Left kidney (tissue), 2 donors: ENCODE data around the gene OSMR. TPM values are rescaled to one million over a fixed set of nuclear protein-coding genes. Genes with fewer than 3 reads are reported as not detected.
"Not testable (repeated sequence)": the region's sequence is repeated elsewhere in the genome, so short reads cannot be mapped to it uniquely, and the experiment has no call there.

Source experiments
- DNase-seq: peaks from one replicate; pipeline ENCODE4 v3.0.0-alpha.2; 2013
- polyA plus RNA-seq: library from polyadenylated mRNA; unstranded; fragments of 120-200 nt; gene quantifications from one replicate; pipeline ENCODE4 v1.2.1, GENCODE V29; 2013; ENCODE audit not compliant: insufficient read length

Gene OSMR
- polyA plus RNA-seq, 1 donor = 10.7 TPM

DNA sequence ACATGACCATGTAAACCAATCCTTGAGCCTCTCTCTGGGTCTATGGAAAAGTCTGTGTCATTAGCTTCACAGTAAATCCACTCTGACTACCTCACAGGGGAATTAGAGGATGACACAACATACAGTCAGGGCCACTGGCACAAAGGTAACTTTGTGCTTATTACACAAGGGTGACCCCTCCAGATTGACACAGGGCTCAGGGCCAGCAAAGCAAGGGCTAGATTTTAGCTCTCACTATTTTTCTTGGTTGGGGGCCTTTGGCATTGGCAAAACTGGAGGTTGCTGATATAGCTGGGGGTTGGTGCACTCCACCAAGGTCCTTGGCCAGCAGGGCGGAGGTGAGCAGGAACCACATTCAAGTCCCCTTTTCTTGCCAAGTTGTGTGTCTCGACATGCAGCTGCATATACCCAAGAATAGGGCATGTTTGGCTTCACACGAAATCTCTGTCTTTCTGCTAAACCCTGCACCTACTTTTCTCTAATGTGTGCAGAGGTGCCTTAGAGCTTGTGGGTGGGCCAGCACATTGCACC lies 15.2 kb upstream of the OSMR start:
- DNase-seq = no peak

DNA sequence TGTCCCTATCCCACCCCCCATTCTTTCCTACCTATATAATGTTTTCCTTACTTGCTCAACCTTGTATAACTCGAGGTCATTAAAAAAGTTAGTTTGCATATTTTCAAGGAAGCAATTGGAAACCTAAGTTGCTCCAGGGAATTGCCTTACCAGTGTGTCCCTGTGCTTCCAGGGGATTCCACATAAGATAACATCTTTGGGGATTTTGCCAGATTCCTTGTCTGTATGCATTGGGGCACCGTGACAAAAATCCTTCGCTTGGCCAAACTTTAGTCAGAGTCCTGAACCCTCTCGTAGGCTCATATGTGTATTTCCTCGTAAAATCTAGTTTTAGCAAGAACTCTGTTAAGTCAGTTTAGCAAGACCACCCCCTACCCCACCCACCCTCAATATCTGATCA lies 14.7 kb upstream of the OSMR start:
- no peak for DNase-seq

GRCh38 chr5:38831909-38832308 lies 13.9 kb upstream of the OSMR start:
- DNase-seq = no peak

GRCh38 chr5:38832810-38833209 lies 13.0 kb upstream of the OSMR start:
- no peak for DNase-seq

GRCh38 chr5:38835887-38836286 lies 9.9 kb upstream of the OSMR start:
- DNase-seq = no peak

DNA sequence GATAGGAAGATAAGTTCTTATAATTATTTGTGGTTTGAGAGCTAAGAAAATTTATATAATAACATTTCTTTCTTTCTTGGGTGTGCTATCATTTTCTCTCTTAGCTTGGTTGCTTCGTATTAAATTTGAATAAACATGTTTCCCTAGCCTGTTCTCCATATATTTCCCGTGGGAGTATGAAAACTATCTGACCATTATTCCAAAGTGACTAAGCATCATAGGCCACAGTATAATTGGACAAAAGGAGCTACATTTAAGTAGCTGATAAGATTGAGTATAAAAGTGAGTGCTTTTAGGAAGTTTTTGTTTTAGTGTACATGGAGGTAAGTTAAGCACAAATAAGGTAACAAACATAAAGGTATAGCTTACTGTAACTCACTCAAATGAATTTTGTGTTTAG lies 8.4 kb upstream of the OSMR start:
- no peak for DNase-seq

DNA sequence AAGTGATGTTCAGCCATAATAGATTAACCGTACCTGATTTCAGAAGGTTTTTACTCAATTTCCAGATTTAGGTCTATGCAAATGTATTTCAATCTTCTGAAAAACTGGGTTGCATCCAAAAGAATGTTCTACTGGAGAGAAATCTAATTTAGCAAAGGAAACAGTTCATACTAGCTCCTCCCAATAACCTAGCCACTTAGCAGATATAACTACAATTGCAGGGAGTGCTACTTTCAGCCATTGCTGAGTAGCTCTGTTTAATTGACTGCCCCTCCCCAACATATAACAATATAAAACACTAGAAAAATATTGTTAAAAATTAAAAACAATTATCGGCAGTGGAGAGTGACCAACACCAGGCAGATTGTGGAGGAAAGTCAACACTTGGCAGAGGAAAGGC lies 7.9 kb upstream of the OSMR start:
- DNase-seq = no peak

DNA sequence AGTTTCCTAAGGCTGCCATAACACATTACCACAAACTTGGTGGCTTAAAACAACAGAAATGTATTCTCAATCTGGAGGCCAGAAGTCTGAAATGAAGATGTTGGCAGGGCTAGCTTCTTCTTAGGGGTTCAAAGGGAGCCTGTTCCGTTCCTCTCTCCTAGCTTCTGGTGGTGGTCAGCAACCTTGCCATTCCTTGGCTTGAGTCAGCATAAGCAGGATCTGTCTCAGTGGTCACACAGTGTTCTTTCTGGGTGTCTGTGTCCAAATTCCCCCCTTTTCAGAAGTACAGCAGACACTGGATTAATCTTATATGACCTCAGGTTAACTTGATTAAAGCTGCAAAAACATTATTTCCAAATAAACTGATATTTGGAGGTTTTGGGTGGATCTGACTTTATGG lies 2.1 kb upstream of the OSMR start:
- DNase-seq = no peak

- DNase-seq = no peak
These were observed 683 bp downstream of the OSMR start for GRCh38 chr5:38846379-38847011.

GRCh38 chr5:38847559-38848347 lies 1.9 kb downstream of the OSMR start:
- no peak for DNase-seq

- no peak for DNase-seq
These were observed 2.8 kb downstream of the OSMR start for GRCh38 chr5:38848637-38849036.

DNA sequence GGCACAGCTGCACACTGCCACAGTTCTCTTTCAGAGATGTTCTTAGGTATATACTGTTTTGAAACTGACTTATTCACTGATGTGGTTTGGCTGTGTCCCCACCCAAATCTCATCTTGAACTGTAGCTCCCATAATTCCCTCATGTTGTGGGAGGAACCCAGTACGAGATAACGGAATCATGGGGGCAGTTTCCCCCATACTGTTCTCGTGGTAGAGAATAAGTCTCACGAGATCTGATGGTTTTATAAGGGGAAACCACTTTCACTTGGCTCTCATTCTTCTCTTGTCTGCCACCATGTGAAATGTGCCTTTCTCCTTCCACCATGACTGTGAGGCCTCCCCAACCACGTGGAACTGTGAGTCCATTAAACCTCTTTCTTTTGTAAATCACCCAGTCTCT lies 5.8 kb downstream of the OSMR start:
- DNase-seq = not testable (repeated sequence)

DNA sequence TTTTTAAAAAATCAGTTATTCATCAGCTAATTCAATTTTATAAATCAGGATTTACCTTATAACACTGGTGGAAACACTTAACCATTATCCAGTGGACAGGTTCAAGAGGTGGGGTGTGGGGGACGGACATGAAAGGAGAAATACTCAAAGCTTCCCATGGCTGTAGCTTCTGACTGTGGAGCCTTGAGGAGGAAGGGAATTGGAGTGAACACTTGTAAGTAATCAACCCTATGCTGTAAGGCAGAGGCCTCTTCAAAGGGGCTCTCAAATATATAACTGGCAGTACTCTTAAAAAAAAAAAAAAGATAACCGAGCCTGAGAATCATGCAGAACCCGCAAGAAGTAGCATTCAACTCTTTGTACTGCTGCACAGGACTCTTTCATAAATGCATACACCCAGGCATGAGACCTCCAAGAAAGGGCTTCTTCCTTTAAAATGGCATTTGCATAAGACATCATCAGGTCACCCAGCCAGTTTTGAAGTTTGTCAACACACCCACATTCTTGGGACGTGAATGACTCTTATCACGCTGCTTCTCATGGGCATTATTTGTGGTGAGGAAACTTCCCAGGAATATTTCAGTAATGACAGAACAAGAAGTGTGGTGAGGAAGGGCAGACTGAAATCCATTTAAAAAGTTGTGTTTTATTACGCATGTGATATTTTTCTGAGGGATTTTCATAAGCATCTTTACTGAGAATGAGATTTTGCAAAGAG lies 8.1 kb downstream of the OSMR start:
- DNase-seq = no peak

- DNase-seq = no peak
These were observed 9.1 kb downstream of the OSMR start for GRCh38 chr5:38854907-38855306.

GRCh38 chr5:38856660-38857059 lies 10.8 kb downstream of the OSMR start:
- no peak for DNase-seq

DNA sequence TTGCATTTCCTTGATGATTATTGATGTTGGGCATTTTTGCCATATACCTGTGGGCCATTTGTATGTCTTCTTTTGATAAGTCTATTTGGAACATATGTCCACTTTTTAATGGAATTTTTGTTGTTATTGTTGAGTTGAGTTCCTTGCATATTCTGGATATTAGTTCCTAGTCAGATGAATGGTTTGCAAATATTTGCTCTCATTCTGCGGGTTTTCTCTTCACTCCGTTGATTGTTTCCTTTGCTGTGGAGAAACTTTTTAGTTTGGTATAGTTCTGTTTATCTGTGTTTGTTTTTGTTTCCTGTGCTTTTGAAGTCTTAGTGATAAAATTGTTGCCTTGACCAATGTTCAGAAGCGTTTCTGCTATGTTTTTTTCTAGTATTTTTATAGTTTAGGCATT lies 13.0 kb downstream of the OSMR start:
- DNase-seq = no peak

DNA sequence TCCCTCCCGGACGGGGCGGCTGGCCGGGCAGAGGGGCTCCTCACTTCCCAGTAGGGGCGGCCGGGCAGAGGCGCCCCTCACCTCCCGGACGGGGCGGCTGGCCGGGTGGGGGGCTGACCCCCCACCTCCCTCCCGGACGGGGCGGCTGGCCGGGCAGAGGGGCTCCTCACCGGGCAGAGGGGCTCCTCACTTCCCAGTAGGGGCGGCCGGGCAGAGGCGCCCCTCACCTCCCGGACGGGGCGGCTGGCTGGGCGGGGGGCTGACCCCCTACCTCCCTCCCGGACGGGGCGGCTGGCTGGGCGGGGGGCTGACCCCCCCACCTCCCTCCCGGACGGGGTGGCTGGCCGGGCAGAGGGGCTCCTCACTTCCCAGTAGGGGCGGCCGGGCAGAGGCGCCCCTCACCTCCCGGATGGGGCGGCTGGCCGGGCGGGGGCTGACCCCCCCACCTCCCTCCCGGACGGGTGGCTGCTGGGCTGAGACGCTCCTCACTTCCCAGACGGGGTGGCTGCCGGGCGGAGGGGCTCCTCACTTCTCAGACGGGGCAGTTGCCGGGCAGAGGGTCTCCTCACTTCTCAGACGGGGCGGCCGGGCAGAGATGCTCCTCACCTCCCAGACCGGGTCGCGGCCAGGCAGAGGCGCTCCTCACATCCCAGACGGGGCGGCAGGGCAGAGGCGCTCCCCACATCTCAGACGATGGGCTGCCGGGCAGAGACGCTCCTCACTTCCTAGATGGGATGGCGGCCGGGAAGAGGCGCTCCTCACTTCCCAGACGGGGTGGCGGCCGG lies 16.4 kb downstream of the OSMR start:
- DNase-seq = not testable (repeated sequence)

DNA sequence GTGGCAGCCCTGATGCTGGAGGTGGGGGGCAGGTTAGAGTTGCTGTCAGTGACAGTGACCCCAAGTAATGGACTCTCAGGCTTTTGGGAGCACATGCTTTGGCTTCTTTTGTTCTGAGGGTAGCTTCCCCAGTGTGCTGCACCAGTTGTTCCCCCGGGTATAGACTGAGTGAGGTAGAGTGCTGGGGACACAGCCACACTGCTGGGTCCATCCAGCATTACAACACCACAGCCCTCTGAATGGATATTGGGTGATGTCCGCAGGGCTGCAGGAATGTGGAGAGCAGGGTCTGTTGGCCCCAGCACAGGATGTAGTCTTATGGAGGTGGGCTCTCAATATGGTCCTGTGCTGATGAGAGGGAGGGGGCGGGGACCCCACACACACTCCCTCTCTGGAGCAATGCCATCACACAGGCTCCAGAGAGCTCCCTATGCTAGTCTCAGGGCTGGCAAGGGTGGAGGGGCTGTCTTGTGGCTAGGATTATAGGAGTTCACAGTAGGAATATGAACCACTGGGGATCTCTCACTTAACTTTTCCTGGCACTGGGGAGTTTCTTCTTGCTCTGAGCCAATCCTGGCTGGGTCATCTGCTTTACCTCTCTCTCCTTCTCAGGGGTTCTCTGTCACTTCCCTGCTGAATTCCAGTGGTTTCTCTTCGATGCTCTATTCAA lies 20.7 kb downstream of the OSMR start:
- no peak for DNase-seq

GRCh38 chr5:38867032-38867398 lies 21.2 kb downstream of the OSMR start:
- no peak for DNase-seq

GRCh38 chr5:38867416-38867815 lies 21.6 kb downstream of the OSMR start:
- DNase-seq = no peak

DNA sequence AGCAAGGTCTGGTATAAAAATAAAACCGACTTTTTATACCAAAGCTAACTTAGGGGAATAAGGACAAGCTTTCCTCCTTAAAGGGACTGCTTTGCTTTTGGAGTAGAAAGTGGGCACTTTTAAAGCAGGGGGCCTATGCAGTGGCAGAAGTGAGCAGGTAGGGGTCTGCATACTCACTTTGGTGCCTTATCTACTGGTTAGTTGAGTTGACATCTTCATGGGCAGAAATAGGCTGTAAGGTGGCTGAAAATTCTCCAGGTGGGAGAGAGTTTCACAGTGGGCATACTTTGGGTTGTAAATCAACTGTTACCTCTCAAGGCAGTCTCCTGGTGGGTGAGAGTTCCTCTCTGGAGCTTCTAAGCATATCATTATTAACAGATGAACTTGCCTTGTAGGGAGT lies 24.8 kb downstream of the OSMR start:
- DNase-seq = no peak
